ENCODE measurements around the gene PALLD.

PALLD gene

DNA sequence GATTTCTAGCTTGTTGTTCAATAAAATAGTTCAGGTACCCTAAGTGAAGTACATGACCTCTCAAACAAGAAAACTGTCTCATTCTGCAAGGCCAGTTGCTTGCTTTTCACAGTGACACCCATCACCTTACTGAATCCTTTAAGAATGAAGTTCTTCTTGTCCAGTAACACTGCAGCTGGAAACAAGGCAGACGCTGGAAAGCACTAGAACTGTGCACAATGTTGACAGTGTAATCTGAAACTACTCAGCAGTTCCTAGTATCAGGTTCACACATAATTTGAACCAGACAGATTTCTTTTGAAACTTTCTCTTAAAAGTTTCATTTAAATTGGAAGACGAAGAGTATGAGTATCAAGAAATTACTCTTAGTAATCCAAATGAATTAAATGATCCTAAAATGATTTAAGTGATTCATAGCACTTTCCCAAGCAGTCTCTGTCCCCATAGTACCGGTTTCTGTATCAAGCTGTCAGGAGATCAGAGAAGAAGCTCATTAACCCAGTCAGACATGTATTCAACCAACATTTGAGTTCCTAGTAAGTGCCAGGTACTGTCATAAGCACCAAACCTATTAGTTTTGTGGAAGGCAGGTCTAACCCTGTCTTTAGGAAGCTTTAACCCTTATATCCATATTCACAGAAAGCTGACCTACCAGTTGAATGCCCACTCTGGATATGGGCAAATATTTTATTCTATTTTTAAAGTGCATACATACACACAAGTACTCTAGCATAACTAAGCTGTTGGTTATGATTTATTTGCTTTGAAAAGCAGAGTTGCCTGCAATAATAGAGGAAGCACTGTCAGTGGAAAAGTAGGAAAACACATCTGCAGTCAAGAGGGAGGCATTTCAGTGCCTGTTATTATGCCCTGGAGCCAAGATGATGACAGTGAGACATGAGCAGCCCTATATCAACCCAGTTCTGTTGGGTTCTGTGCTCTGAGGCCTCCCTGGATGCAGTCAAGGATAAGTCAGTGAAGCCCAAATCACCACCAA, 63.6 kb downstream of the PALLD start:
- DNase-seq (ENCODE audit: low read depth) = no peak

DNA sequence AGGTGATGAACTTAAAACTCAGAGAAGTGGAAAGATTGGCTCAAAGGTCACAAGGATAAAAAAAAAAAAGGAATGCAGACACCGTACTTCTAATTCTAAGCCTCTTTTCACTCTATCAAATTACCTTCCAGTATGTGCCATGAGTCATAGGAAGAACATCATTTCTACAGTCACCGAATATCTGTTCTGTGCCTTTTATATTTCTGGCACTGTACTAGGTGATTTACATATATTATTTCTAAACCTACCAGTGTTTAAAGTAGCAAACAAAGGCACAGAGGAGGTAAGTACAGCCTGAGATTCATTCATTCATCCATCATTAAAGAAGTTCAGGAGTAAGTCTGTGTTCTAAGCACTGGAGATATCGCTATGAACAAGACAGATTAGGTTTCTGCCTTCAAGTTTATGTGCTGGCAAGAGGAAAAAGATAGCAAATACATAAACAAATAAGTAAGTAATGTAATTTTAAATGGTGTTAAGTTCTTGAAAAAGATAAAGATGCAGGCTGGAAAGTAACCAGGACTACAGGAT, 65.3 kb downstream of the PALLD start:
- DNase-seq (ENCODE audit: low read depth) = no peak

DNA sequence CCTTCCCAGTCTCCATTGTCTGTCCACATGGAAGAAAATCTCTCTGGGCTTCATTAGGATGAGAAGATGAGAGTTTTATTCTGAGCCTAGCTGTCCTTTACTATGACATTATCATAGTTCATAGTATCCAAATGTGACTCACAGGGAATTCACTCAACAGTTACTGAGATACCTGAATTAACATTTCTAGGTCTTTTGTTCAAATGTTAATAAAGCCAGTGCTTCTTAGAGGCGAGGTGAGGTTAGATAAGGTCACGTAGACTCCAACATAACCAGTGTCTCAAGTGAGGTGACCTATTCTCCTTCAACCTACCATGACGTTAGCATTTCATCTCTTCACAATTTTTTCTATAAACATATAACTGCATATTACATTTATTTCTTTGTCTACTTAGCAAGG, 67.2 kb downstream of the PALLD start:
- DNase-seq (ENCODE audit: low read depth) = no peak

DNA sequence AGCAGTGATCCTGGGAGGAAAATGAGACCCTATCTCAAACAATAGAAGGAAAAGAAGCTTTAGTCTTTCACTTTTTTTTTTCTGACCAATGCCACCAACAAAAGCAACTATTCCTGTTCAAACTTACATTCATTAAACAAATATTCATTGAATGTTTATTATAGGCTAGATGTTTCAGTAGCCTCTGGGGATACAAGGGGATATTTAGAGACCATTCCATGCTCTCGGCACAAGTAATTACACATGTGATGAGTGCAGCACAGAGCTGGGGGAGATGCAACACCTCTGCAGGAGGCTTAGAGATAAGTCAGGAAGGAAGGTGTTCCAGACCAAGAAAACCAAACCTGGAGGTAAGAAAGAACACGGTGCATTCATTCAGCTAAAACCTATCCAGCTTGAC, 68.3 kb downstream of the PALLD start:
- no peak for DNase-seq (ENCODE audit: low read depth)

DNA sequence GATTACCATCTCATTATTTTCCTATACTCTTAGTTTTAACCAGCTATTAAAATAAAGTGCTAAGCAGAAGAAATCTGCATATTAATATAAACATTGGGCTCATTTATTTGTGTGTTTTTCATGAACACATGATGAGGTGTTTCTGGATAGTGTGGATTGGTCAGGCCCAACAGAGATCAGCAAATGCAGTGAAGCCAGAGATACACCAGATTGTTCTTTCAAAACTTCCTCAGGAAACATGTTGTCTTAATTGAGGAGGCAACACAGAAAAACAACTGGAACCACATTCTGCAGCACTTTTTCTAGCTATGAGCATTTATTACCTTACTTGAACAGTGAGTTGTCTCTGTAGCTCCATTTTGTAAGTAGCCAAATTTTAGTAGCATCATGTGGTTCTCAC, 69.9 kb downstream of the PALLD start:
- DNase-seq (ENCODE audit: low read depth) = no peak

DNA sequence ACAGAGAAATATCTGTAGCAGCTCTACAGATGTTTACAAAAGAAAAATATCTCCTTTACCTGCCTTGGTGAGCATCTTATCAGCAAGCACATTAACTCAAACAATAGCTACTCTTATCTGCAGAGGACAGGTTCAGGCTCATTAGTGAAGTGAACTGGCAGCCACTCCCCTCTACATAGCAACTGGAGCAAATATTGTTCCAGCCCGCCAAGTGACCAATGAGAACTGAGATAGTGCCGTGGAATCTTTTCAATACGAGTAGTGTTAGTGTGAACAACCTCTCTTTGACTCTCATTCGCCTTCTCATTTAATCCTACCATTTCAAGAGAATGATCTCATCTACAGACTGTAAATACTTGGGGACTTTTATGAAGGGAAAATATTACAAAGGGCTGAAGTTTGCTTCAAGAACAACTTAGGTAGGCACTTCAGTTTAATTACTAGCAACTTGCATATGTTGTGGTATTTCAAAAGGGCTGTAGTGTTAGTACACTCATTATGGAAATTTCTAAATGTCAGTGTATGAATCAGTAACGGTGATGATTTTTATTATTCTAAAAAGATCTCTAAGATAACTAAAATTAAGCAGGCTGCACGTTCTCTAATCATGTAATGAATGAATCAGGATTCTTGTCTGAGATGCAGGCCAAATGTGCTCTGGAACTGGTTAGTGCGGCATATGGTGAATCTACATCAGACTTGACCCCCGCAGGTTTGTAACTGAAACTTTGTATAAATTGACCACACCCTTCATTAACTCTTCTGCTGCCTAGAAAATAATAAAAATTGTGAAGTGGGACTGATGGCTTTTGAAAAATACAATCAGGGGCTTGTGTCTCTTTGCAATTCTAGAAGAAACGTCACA, 72.4 kb downstream of the PALLD start:
- DNase-seq (ENCODE audit: low read depth) = no peak

DNA sequence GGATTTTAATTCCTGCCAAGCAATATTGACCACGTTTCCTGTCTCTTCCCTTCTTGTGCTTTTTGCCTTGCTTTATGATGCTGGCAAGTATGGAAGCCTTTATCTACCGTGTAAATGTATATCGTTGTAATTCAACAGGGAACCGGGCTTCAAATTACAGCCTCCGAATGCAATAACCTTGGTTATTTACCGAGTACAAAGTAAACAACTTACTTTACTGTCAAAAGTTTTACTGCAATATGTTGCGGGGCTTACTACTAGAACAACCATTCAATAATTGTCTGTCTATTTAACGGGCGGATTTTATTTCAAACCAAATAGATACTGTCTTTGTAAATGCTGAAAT, 73.1 kb downstream of the PALLD start:
- DNase-seq (ENCODE audit: low read depth) = no peak

DNA sequence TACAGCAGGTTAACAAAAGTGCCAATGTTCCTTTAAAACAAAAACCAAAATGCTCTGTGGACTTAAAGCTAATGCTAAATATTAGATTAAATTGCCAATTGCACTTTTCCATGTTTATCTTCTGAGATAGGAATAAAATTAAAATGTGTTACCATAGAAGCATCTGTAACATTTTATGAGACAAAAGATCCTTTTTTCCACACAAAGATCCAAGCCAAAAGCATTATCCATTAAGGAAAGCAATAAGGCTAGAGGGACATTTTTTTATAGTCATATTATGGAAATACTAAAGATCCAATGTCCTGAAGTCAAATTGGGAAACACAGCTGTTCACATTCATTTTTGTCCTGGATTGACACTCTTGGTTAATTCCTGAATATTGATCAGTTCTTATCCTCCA, 73.6 kb downstream of the PALLD start:
- no peak for DNase-seq (ENCODE audit: low read depth)

DNA sequence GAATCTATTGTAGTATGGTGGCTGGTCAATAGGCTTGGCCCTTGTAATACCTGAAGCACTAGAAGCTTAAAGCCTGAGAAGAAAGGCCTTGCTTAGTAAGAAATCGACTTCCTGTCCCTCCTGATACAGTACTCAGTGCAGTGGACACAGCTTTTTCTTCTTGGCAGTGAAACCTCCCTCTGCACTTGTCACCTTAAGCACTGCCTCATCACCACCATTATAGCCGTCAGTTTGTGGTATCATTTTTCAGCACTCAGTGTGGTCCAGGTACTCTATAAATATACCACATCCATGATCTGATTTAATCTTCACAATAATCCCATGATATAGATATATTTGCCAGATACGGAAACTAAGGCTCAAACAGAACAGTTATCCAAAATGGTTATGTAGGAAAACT, 75.2 kb downstream of the PALLD start:
- DNase-seq (ENCODE audit: low read depth) = no peak

DNA sequence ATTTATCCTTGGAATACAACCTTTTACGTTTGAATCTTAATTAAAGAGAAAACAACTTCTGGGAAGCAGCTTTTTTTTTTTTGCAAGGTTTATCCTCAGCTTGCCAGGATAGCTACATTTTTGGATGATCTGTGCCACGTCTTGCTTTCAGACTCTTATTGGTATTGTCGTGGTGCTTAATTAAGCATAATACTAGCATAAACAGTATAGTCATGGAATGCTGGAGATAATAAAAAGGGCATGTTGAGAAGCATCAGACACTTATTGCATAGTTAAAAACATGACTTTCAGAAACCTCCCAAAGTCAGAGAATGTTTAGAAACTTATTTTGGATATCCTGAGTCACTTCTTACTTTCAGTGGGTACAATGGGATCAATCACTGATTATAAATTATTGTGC, 77.0 kb downstream of the PALLD start:
- no peak for DNase-seq (ENCODE audit: low read depth)

DNA sequence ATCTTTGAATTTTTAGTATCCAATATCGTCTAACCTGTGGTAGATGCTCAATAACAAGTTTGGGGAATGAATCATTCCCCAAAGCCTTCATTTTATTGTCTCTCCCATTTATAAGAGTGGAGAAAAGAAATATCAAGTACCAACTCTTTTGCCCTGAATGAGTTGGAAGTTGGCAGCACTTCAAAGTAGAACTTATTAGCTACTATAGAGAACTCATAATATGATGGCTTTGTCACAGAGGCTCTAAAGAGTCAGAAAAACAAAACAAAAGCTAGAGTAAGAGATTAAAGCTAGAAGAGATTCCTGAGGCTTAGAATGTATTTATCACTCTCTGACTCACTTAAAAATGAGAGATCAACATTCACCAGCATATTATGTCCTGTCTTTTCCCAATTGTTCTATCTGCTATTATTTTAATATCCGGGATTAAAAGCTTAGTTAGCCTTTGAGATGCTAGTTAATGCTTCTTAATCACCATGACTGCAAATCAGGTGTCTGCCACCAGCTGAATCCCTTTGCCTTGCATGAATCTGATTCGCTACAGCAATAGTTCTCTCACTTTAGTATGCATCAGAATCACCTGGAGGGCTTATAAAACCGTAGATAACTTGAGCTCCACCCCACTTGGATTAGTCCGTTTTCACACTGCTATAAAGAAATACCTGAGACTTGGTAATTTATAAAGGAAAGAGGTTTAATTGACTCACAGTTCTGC, 77.9 kb downstream of the PALLD start:
- DNase-seq (ENCODE audit: low read depth) = no peak

DNA sequence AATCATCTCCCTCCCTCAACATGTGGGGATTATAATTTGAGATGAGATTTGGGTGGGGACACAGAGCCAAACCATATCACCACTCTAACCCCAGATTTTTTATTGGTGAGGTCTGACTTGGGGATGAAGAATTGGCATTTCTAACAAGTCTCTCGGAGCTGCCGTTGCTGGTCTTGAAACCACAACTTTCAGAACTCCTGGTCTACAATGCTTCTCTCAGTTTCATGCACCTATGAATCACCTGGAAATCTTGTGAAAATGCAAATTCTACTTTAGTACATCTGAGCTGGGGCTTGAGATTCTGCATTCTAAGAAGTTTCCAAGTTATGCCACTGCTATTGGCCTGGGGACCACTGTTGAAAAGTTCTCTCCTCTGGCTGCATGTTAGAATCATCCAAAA, 78.6 kb downstream of the PALLD start:
- DNase-seq (ENCODE audit: low read depth) = no peak

DNA sequence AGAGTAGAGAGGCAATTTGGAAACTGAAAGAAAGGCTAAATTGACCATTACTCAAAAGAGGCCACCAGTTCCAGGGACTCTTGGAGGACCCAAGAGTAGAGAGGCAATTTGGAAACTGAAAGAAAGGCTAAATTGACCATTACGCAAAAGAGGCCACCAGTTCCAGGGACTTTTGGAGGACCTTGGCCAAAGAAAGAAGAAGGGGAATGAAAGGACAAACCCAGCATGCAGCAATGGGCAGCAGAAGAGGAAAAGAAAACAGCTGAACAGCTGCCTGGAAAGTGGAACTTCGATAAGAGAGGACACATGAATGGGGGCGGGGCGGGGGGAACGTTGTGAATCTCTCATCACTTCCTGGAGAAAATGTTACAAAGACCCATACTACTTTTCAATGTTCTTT, 80.8 kb downstream of the PALLD start:
- DNase-seq (ENCODE audit: low read depth) = no peak

DNA sequence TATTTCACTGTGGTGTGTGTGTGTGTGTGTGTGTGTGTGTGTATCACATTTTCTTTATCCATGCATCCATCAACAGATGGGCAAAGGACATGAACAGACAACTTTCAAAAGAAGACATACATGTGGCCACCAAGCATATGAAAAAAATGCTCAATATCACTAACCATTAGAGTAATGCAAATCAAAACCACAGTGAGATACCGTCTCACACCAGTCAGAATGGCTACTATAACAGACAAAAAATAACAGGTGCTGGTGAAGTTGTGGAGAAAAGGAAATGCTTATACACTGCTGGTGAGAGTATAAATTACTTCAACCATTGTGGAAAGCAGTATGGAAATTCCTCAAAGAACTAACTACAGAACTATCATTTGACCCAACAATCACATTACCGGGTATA, 83.4 kb downstream of the PALLD start:
- no peak for DNase-seq (ENCODE audit: low read depth)

DNA sequence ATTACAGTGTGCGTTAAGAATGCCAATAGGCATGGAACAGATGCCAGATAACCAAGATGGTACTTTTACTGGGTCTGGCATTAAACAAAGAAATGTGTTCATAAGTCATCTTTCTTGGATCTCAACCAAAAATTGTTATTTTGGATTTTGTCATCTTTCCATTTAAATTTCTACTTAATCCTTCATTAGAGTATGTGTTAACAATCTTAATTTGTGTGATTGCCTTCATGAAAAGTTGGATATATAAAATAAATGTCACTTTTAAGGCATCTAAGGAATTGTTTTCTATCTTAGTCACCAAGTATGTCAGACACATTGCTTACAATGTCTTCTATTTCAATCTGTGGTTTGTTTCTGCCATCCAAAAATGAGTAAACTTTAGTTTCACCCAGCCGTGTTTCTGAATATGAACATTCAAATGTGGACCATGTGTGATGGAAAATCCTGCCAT, 87.5 kb downstream of the PALLD start:
- DNase-seq (ENCODE audit: low read depth) = no peak

DNA sequence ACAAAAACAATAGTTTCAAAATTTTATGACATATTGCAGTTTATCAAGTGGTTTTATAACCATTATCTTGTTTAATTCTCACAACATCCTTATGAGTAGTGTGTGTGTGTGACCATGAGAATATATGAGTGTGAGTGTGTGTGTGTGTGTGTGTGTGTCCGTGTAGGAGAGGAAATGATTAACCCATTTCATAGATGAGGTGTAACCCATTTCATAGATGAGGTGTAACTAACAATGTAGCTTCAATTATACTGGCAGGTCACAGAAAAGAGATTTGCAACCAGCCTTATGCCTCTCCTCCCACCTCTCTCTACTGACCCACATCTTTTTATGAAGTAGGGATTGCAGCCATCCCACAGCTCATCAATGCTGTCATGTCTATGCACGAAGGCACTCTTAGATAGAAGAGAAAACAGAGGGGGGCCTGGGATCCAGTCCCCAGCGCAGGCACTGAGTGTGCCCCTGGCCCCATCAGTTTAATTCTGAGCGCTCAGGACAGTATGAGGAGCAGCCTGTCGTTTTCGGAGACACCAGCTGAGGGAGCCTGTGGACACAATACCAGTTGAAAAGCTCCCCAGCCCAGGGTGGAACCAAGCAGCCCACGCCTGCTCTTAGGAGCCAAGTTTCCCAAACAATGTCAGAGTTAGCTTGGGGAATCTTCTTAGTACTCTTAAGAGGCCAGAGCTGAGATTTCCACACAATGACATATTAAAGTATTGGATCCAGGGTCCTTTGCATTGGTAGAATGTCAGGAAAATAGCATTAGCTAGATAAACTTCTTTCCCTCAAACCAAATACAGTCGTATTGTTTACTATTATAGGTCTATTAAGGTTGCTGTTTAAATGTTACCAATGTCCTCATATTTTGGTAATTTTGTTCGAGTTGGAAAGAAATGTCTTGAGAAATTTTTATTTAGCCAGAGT, 88.6 kb downstream of the PALLD start:
- no peak for DNase-seq (ENCODE audit: low read depth)

DNA sequence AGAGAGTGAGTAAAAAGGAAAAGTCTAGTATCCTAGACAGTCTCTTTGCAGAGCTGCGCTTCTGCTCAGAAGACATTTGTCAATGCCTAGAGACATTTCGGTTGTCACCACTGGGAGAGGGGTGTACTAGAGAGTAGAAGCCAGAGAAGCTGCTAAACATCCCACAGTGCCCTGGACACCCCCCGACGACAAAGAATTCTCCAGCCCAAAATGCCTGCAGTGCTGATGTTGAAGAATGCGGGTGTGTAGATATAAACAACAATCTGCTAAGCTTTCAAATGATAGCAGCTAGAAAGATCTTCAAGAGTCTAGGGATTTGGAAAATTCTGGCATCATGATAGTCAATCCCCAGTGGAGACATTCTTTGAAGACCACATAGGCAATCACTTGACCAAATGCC, 90.1 kb downstream of the PALLD start:
- no peak for DNase-seq (ENCODE audit: low read depth)

DNA sequence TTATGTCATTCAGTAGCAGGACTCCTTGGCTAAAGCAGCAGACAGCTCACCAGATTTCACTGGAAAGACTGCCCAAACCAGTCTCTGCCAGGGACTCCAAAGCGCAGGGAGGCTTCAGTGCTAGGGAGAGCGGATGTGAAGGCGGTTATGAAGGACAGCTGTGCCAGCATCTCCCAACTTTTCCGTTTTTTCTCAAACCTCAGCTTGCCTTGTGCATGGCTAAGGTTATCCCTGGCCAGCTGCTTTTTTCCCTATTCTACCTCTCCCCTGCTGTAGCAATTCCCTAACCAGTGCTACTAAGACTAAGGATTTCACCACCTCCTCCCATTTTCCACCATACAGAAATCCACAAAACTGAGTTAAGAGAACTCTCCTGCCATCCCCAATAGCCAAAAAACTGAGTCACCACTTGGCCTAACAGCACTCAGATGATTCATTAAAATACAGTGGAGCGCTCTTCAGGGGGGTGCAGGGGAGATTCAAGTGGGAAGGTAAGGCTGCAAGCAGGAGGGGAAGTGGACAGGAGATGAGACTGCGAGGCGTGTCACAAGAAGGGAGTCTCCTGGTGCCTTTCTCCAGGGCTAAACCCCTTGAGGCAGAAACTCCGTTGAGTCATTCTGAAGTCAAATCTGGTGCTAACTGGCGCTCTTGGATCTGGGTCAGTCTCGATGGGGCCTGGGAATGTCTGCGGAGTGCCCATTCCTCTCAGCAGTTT, 90.7 kb downstream of the PALLD start:
- DNase-seq (ENCODE audit: low read depth) = no peak

DNA sequence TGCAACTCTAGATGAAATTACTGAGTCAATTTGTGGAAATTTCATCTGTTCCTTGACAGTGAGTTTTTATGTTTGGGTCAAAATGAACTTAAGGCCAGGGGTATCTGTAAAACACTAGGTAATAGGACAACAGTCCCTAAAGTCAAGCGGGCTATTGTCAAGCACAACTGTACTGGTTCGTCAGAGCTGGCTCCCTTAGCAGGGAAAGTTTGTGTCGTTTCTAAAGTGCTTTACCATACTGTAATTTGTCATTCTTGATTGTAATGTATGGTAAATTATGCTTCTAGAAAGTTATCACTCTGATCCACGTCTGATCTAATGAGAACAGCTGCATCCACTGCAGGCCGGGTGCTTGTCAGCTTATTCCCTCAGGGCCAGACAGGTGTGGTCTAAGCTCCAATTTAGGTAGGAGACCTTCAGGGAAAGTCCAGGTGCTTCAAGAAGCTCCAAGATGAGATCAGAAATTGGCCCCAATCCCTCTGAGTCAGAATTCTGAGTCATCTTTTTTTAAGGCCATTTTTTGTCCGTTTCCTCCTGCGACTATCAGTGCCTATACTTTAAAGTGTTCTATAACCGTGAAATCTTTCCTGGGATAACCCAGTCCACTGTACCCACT, 92.2 kb downstream of the PALLD start:
- no peak for DNase-seq (ENCODE audit: low read depth)

DNA sequence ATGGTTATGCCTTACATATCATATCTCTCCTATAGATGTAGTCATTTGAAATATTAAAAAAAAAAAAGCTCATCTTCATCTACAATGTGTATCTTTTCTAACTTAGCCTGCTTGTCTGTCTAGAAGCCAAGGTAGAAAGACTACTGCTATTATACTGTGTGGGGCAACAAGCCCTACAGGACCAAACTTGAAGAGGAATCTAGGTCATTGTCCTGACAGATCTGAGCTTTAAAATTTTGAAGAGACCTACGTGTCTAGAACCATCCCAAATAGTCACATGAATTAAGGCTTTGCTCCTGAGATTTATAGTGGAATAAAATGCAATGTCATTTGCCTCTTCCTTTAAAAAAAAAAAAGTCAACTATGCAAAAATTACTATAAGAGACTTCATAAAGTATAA, 95.8 kb downstream of the PALLD start:
- DNase-seq (ENCODE audit: low read depth) = no peak

All from T follicular helper cell (primary cell).